Stimulated activated naive B cell treated with anti-CD40 and anti-IgM and Interleukin-4, amounts not matched to agents 10 μg/mL and 1 μg/mL and 100 μg/mL, for 72 hours (primary cell): ENCODE results near the gene ZNF594.
"Not testable (repeated sequence)": the region's sequence is repeated elsewhere in the genome, so short reads cannot be mapped to it uniquely, and the experiment has no call there.

Experiments
- ATAC-seq, 2 donors: fragments of 150-1000 bp; cut with Tn5 transposase; replicated peaks; 2 replicates each; pipeline ENCODE4 v1.10.0; 2021; ENCODE audit warnings: moderate library complexity in 1 of 2
- DNase-seq: peaks from one replicate; pipeline ENCODE4 v3.0.0; 2021
- H3K27ac Mint-ChIP-seq: one replicate; pipeline ENCODE4 v1.8.0; 2022; ENCODE audit warnings: mild to moderate bottlenecking, mixed read lengths
- H3K27me3 Mint-ChIP-seq, 2 donors: one replicate each; pipeline ENCODE4 v1.8.0; 2022; ENCODE audit warnings: mixed read lengths in 2 of 2
- H3K36me3 Mint-ChIP-seq, 2 donors: one replicate each; pipeline ENCODE4 v1.8.0; 2022; ENCODE audit warnings: mixed read lengths in 2 of 2, mild to moderate bottlenecking in 1 of 2
- H3K4me1 Mint-ChIP-seq, 2 donors: one replicate each; pipeline ENCODE4 v1.8.0; 2022; ENCODE audit warnings: mixed read lengths in 2 of 2, mild to moderate bottlenecking in 1 of 2
- H3K4me3 Mint-ChIP-seq, 2 donors: one replicate each; pipeline ENCODE4 v1.8.0; 2022; ENCODE audit warnings: mild to moderate bottlenecking in 2 of 2, mixed read lengths in 2 of 2, moderate library complexity in 1 of 2
- H3K9me3 Mint-ChIP-seq, 2 donors: one replicate each; pipeline ENCODE4 v1.8.0; 2022; ENCODE audit warnings: mixed read lengths in 2 of 2, mild to moderate bottlenecking in 1 of 2

Gene ZNF594

GRCh38 chr17:5191541-5192417 is at the start of gene ZNF594:
Gene ZNF594, minus strand, starts transcription at chr17:5191868. Its CDS starts 7,612 bp downstream, at chr17:5184256.
- Mint-ChIP-seq H3K4me3 (peak within 1 kb of the TSS; percentile 95 to 98), H3K9me3 (peaks cover 13 to 14% of the 10 kb centered on the region in 2 donors), H3K27me3 (no peaks in the 10 kb centered on the region), H3K36me3 (peaks cover 31 to 34% of the 10 kb centered on the region in 2 donors), H3K27ac (peak within 1 kb of the TSS; percentile 97), H3K4me1 (peaks cover 13 to 34% of the 10 kb centered on the region in 2 donors)
- peak; percentile 98 to 99 for ATAC-seq
- DNase-seq = peak; percentile 98

- not testable (repeated sequence) for DNase-seq, H3K27me3 Mint-ChIP-seq, H3K4me3 Mint-ChIP-seq, H3K27ac Mint-ChIP-seq, ATAC-seq
- Mint-ChIP-seq H3K9me3 (peaks cover 10 to 12% of the 10 kb centered on the region in 2 donors), H3K4me1 (peaks cover 47 to 68% of the 10 kb centered on the region in 2 donors), H3K36me3 (peaks cover 15 to 48% of the 10 kb centered on the region in 2 donors)
These were observed 48.1 kb upstream of the ZNF594 start for GRCh38 chr17:5239769-5240168.

- Mint-ChIP-seq H3K4me1 (peaks cover 52 to 69% of the 10 kb centered on the region in 2 donors), H3K27ac (peak overlapping the region; percentile 93)
- no peak for ATAC-seq
These were observed 46.7 kb upstream of the ZNF594 start for GRCh38 chr17:5238333-5238732.

GRCh38 chr17:5237541-5238016 is 45.9 kb upstream of the ZNF594 start:
- Mint-ChIP-seq H3K4me3 (peak overlapping the region; percentile 50 to 64), H3K36me3 (peaks cover 29 to 63% of the 10 kb centered on the region in 2 donors)

More at GRCh38 chr17:5238333-5238732, 46.7 kb upstream of the ZNF594 start:
- Mint-ChIP-seq H3K36me3 (peaks cover 24 to 55% of the 10 kb centered on the region in 2 donors), H3K9me3 (peaks cover 10 to 12% of the 10 kb centered on the region in 2 donors), H3K27me3 (no peaks in the 10 kb centered on the region), H3K4me3 (no peak overlapping the region)
- DNase-seq = no peak

GRCh38 chr17:5236938-5237540 is 45.4 kb upstream of the ZNF594 start:
- peak in 1 of 2 donors; percentile 11 for ATAC-seq
- H3K9me3 Mint-ChIP-seq = peaks cover 10 to 12% of the 10 kb centered on the region in 2 donors
- H3K4me3 Mint-ChIP-seq = peak overlapping the region; percentile 50 to 64
- no peak for DNase-seq
- peak overlapping the region; percentile 93 for H3K27ac Mint-ChIP-seq
- H3K4me1 Mint-ChIP-seq = peaks cover 51 to 69% of the 10 kb centered on the region in 2 donors
- H3K27me3 Mint-ChIP-seq = no peaks in the 10 kb centered on the region
- peaks cover 31 to 64% of the 10 kb centered on the region in 2 donors for H3K36me3 Mint-ChIP-seq

More at GRCh38 chr17:5237541-5238016, 45.9 kb upstream of the ZNF594 start:
- ATAC-seq (peak; percentile 20 to 35), DNase-seq (peak; percentile 61)
- Mint-ChIP-seq H3K4me1 (peaks cover 54 to 69% of the 10 kb centered on the region in 2 donors), H3K27ac (peak overlapping the region; percentile 93), H3K27me3 (no peaks in the 10 kb centered on the region), H3K9me3 (peaks cover 10 to 12% of the 10 kb centered on the region in 2 donors)

DNA sequence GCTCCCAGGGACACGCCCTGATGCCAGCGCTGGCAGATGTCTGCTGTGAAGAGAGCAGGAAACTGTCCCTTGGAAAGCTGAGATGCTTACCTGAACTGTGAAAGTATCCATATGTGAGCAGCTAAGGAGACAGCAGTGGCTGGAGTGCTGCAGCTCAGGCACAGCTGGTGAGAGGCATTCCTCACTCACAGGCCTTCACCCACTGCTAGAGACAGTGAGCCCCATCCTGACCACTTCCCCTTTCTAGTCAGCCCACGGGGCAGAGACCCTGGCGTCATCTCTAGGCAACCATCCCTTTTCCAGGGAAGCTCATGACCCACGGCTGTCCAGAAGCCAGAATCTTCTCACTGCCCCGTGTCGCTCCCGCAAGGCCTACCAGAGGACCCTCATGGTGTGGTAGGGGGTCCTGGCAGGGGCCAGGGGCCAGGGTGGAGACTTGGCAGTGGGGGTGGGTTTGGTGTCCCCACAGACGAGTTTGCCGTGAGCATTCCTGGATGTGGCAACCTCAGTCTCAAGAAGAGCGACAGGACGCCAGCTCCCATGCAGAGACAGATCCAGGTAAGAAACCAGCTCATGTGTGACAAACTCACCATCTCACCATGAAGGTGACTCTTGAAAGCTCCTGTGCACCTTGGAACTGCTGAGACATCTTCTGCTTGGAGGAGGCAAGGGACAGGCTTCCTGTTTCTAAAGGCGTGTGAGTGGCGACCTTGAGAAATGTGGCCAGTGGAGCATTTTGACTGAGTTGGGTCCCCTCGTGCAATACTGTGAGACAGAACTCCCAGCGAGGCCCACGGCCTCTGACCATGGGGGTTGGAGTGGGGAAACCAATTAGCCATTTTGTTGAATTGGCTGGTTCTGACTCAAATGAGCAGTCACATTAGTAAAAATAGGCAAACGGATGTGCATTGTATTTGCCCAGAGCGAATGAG is 43.2 kb upstream of the ZNF594 start, which contains the start of gene SCIMP:
Gene SCIMP, minus strand, starts transcription at position 216 of the 932 bp plus-strand sequence. Its CDS starts 105 bp downstream, at position 111.
- peak; percentile 89 to 91 for ATAC-seq
- peak; percentile 75 for DNase-seq
- H3K4me1 Mint-ChIP-seq = peaks cover 54 to 75% of the 10 kb centered on the region in 2 donors
- peaks cover 39 to 75% of the 10 kb centered on the region in 2 donors for H3K36me3 Mint-ChIP-seq
- peak within 1 kb of the TSS; percentile 98 for H3K27ac Mint-ChIP-seq
- H3K9me3 Mint-ChIP-seq = peaks cover 7 to 13% of the 10 kb centered on the region in 2 donors
- H3K27me3 Mint-ChIP-seq = no peaks in the 10 kb centered on the region
- peak within 1 kb of the TSS; percentile 82 to 94 for H3K4me3 Mint-ChIP-seq

GRCh38 chr17:5233492-5233891 is 41.8 kb upstream of the ZNF594 start:
- not testable (repeated sequence) for ATAC-seq, H3K27me3 Mint-ChIP-seq, DNase-seq
- H3K27ac Mint-ChIP-seq = peak overlapping the region; percentile 98
- peaks cover 46 to 76% of the 10 kb centered on the region in 2 donors for H3K36me3 Mint-ChIP-seq
- H3K9me3 Mint-ChIP-seq = peaks cover 7 to 12% of the 10 kb centered on the region in 2 donors
- peak overlapping the region; percentile 82 to 94 for H3K4me3 Mint-ChIP-seq
- peaks cover 62 to 85% of the 10 kb centered on the region in 2 donors for H3K4me1 Mint-ChIP-seq

DNA sequence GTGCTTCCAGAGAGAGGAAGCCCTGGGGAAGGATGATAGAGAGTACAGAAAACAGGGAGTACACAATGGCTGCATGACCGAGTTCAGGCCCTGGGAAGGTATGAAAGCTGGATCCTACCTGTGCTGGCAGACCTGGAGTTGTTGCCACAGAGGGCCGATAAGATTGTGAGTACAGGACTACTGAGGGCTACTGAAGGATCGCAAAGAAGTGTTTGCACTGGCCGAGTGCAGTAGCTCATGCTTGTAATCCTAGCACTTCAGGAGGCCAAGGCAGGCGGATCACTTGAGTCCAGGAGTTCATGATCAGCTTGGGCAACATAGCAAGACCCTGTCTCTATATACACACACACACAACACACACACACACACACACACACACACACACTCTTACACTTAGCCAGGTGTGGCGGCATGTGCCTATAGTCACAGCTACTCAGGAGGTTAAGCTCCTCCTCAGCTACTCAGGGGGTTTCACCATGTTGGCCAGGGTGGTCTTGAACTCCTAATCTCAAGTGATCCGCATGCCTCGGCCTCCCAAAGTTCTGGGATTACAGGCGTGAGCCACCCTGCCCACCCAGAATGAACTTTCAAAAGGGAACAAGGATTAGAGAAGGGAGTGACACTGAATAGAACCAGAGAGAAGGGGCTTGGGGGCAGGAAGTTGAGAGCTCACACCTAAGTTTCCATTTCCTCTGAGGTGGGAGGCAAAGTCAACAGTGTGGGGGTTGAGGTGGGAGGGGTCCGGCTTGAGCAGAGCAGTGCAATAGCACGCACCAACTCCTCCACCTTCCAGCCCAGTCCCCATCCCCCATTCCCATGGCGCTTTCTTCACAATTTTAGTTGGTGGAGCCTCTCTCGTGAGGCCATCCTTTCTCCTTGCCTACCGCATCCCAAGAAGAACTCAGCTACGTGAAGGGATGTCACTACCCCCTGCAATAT is 35.5 kb upstream of the ZNF594 start:
- H3K27ac Mint-ChIP-seq = peak overlapping the region; percentile 96
- H3K4me1 Mint-ChIP-seq = peaks cover 60 to 94% of the 10 kb centered on the region in 2 donors
- ATAC-seq = peak; percentile 51 to 71
- H3K4me3 Mint-ChIP-seq = peak overlapping the region; percentile 72 to 79
- H3K36me3 Mint-ChIP-seq = peaks cover 53 to 84% of the 10 kb centered on the region in 2 donors
- peaks cover 0 to 7% of the 10 kb centered on the region in 2 donors for H3K9me3 Mint-ChIP-seq
- H3K27me3 Mint-ChIP-seq = no peaks in the 10 kb centered on the region
- DNase-seq = peak; percentile 44

- H3K4me3 Mint-ChIP-seq = peak overlapping the region; percentile 72 to 79
- DNase-seq = no peak
These were observed 34.2 kb upstream of the ZNF594 start for GRCh38 chr17:5225668-5226457.

DNA sequence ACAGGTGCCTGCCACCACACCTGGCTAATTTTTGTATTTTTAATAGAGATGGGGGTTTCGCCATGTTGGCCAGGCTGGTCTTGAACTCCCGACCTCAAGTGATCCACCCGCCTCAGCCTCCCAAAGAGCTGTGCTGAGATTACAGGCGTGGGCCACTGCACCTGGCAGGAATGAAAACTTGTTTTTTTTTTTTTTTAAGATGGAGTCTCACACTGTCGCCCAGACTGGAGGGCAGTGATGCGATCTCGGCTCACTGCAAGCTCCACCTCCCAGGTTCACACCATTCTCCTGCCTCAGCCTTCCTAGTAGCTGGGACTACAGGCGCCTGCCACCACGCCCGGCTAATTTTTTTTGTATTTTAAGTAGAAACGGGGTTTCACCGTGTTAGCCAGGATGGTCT is 30.2 kb upstream of the ZNF594 start:
- not testable (repeated sequence) for H3K4me3 Mint-ChIP-seq, DNase-seq, H3K9me3 Mint-ChIP-seq, ATAC-seq, H3K27me3 Mint-ChIP-seq
- Mint-ChIP-seq H3K36me3 (peaks cover 51 to 72% of the 10 kb centered on the region in 2 donors), H3K27ac (peak overlapping the region; percentile 90), H3K4me1 (peaks cover 47 to 67% of the 10 kb centered on the region in 2 donors)

More at GRCh38 chr17:5225668-5226457, 34.2 kb upstream of the ZNF594 start:
- peaks cover 0 to 5% of the 10 kb centered on the region in 2 donors for H3K9me3 Mint-ChIP-seq
- H3K4me1 Mint-ChIP-seq = peaks cover 63 to 91% of the 10 kb centered on the region in 2 donors
- H3K27me3 Mint-ChIP-seq = no peaks in the 10 kb centered on the region
- peak; percentile 60 to 71 for ATAC-seq
- H3K36me3 Mint-ChIP-seq = peaks cover 53 to 79% of the 10 kb centered on the region in 2 donors
- peak overlapping the region; percentile 96 for H3K27ac Mint-ChIP-seq

- Mint-ChIP-seq H3K9me3 (no peaks in the 10 kb centered on the region), H3K4me1 (peaks cover 42 to 62% of the 10 kb centered on the region in 2 donors), H3K27me3 (no peaks in the 10 kb centered on the region), H3K27ac (peak overlapping the region; percentile 73), H3K4me3 (peak overlapping the region in 1 of 2 donors; percentile 21), H3K36me3 (peaks cover 42 to 68% of the 10 kb centered on the region in 2 donors)
- ATAC-seq = no peak
- no peak for DNase-seq
These were observed 28.4 kb upstream of the ZNF594 start for GRCh38 chr17:5220074-5220473.

DNA sequence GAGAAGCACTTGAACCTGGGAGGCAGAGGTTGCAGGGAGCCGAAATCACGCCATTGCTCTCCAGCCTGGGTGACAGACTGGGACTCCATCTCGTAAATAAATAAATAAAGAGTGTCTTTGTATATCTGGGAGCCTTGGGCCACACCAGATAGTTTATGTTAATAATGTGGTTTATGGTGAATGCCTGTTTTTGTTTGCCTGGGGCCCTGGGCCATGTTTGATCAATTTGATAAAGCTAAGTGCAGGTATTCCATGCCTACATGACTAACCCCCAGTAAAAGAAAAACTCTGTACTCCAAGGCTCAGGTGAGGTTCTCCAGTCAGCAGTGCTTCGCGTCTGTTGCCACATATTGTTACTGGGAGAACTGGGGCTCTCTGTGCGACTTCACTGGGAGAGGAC is 27.9 kb upstream of the ZNF594 start:
- Mint-ChIP-seq H3K27me3 (no peaks in the 10 kb centered on the region), H3K27ac (peak overlapping the region; percentile 71), H3K9me3 (no peaks in the 10 kb centered on the region), H3K4me1 (peaks cover 41 to 61% of the 10 kb centered on the region in 2 donors), H3K36me3 (peaks cover 40 to 68% of the 10 kb centered on the region in 2 donors), H3K4me3 (no peak overlapping the region)
- no peak for ATAC-seq
- no peak for DNase-seq
